HG03571 (cell line): ENCODE results near the gene UGT8.
A peak's percentile ranks its signal among the peaks of the same experiment; 100 is the strongest.
"Not testable (repeated sequence)": the region's sequence is repeated elsewhere in the genome, so short reads cannot be mapped to it uniquely, and the experiment has no call there.

Experiments
- ATAC-seq: cut with Tn5 transposase; IDR thresholded peaks from one replicate; pipeline ENCODE4 v1.9.1; 2021; ENCODE audit not compliant: unreplicated experiment

Gene UGT8

GRCh38 chr4:114603497-114603896, 4.9 kb downstream of the UGT8 start:
- ATAC-seq: peak; percentile 82

- ATAC-seq: no peak
These were observed 7.6 kb downstream of the UGT8 start for GRCh38 chr4:114606245-114606644.

- ATAC-seq: no peak
These were observed 8.4 kb downstream of the UGT8 start for GRCh38 chr4:114607056-114607455.

GRCh38 chr4:114613560-114613959, 15.0 kb downstream of the UGT8 start:
- no peak for ATAC-seq

GRCh38 chr4:114615435-114615834, 16.8 kb downstream of the UGT8 start:
- ATAC-seq: peak; percentile 90

- not testable (repeated sequence) for ATAC-seq
These were observed 17.4 kb downstream of the UGT8 start for GRCh38 chr4:114616036-114616435.

GRCh38 chr4:114626196-114626595, 27.6 kb downstream of the UGT8 start:
- ATAC-seq: no peak

- no peak for ATAC-seq
These were observed 37.8 kb downstream of the UGT8 start for GRCh38 chr4:114636192-114636935.

- ATAC-seq: no peak
These were observed 43.7 kb downstream of the UGT8 start for GRCh38 chr4:114642173-114642780.

- ATAC-seq: no peak
These were observed 51.3 kb downstream of the UGT8 start for GRCh38 chr4:114649908-114650307.

GRCh38 chr4:114653675-114654074, 55.1 kb downstream of the UGT8 start:
- no peak for ATAC-seq

GRCh38 chr4:114654592-114654991, 56.0 kb downstream of the UGT8 start:
- ATAC-seq: no peak

- ATAC-seq: no peak
These were observed 59.6 kb downstream of the UGT8 start for GRCh38 chr4:114658179-114658578.

GRCh38 chr4:114658776-114659175, 60.2 kb downstream of the UGT8 start:
- ATAC-seq: no peak

GRCh38 chr4:114659386-114660008, 60.9 kb downstream of the UGT8 start:
- peak; percentile 91 for ATAC-seq

GRCh38 chr4:114663083-114663482, 64.5 kb downstream of the UGT8 start:
- no peak for ATAC-seq

- ATAC-seq: no peak
These were observed 70.0 kb downstream of the UGT8 start for GRCh38 chr4:114668577-114668976.

GRCh38 chr4:114670733-114671132, 72.1 kb downstream of the UGT8 start:
- ATAC-seq: not testable (repeated sequence)

GRCh38 chr4:114673306-114673705, 74.7 kb downstream of the UGT8 start:
- ATAC-seq: no peak

GRCh38 chr4:114674080-114674479, 75.5 kb downstream of the UGT8 start:
- ATAC-seq: no peak

GRCh38 chr4:114677346-114677979, 78.9 kb downstream of the UGT8 start:
- no peak for ATAC-seq

GRCh38 chr4:114684462-114684861, 85.9 kb downstream of the UGT8 start:
- no peak for ATAC-seq
